IPS-18a (cell line): ENCODE results near the gene SFMBT1.

ENCODE experiments used
- H3K27ac ChIP-seq: one replicate; pipeline ENCODE4 v1.5.1; 2013; ENCODE audit warnings: low read length
- H3K27me3 ChIP-seq: one replicate; pipeline ENCODE4 v1.6.1; 2013; ENCODE audit warnings: mild to moderate bottlenecking, low read length; ENCODE audit not compliant: control insufficient read depth, insufficient read depth
- H3K36me3 ChIP-seq: one replicate; pipeline ENCODE4 v1.6.1; 2013; ENCODE audit warnings: low read depth, low read length; ENCODE audit not compliant: control insufficient read depth
- H3K4me1 ChIP-seq: one replicate; pipeline ENCODE4 v1.6.1; 2013; ENCODE audit warnings: low read depth, low read length; ENCODE audit not compliant: control insufficient read depth
- H3K4me3 ChIP-seq: one replicate; pipeline ENCODE4 v1.5.1; 2013; ENCODE audit warnings: low read length
- H3K9ac ChIP-seq: one replicate; pipeline ENCODE4 v1.6.1; 2013; ENCODE audit warnings: mild to moderate bottlenecking, low read length, moderate library complexity
- H3K9me3 ChIP-seq: one replicate; pipeline ENCODE4 v1.6.1; 2013; ENCODE audit warnings: low read depth, low read length; ENCODE audit not compliant: control insufficient read depth

SFMBT1 gene

GRCh38 chr3:52889901-52890300 lies 156.0 kb downstream of the SFMBT1 start:
- no peak overlapping the region for H3K9ac ChIP-seq
- H3K9me3 ChIP-seq = no peaks in the 10 kb centered on the region
- H3K4me1 ChIP-seq = no peaks in the 10 kb centered on the region
- no peaks in the 10 kb centered on the region for H3K36me3 ChIP-seq
- H3K27ac ChIP-seq = no peak overlapping the region
- no peaks in the 10 kb centered on the region for H3K27me3 ChIP-seq
- no peak overlapping the region for H3K4me3 ChIP-seq

DNA sequence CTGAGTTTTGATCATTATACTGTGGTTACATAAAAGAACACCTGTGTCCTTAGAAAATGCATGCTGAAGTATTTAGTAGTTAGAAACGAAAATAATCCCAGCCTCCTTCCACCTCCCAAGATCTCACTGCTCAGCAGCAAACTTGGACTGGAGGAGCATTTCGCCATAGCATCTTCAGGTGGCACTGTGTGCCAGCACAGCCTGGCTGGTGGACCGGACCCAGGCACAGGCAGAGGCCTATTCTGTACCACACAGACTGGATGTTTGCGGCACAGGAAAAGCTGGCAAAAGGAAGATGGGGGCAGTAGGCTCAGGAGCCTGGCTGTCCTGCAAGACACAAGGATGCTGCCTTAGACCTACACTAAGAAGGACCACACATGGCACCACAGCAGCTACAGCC lies 158.7 kb downstream of the SFMBT1 start:
- no peak overlapping the region for H3K27ac ChIP-seq

GRCh38 chr3:52886049-52886730 lies 159.7 kb downstream of the SFMBT1 start:
- Histone ChIP-seq H3K9ac (no peak overlapping the region), H3K4me1 (no peaks in the 10 kb centered on the region), H3K27me3 (no peaks in the 10 kb centered on the region), H3K27ac (no peak overlapping the region), H3K36me3 (no peaks in the 10 kb centered on the region), H3K4me3 (no peak overlapping the region), H3K9me3 (no peaks in the 10 kb centered on the region)

More for the DNA sequence above, 158.7 kb downstream of the SFMBT1 start:
- no peak overlapping the region for H3K4me3 ChIP-seq
- H3K36me3 ChIP-seq = no peaks in the 10 kb centered on the region
- H3K4me1 ChIP-seq = no peaks in the 10 kb centered on the region
- H3K27me3 ChIP-seq = no peaks in the 10 kb centered on the region
- H3K9ac ChIP-seq = no peak overlapping the region
- H3K9me3 ChIP-seq = no peaks in the 10 kb centered on the region

DNA sequence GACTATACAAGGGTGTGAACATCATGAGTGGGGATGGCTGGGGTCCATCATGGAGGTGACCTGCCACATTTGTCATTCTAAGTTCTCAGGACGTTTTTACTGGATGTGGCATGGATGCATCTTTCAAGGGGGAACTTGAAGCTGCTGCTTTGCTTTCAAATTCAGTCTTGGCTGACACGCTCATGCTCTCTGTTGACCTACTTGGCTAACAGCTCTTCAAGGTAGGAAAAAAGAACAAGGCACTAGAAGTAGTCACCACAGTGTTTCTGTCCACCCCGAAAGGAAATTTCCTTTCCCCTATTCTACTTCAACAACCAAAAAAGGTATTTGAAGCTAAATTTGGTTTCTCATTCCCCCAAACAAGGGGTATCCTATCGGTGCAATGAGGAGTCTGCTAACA lies 163.5 kb downstream of the SFMBT1 start:
- Histone ChIP-seq H3K4me3 (no peak overlapping the region), H3K27ac (no peak overlapping the region), H3K9ac (no peak overlapping the region), H3K36me3 (no peaks in the 10 kb centered on the region), H3K9me3 (no peaks in the 10 kb centered on the region), H3K4me1 (no peaks in the 10 kb centered on the region), H3K27me3 (no peaks in the 10 kb centered on the region)

DNA sequence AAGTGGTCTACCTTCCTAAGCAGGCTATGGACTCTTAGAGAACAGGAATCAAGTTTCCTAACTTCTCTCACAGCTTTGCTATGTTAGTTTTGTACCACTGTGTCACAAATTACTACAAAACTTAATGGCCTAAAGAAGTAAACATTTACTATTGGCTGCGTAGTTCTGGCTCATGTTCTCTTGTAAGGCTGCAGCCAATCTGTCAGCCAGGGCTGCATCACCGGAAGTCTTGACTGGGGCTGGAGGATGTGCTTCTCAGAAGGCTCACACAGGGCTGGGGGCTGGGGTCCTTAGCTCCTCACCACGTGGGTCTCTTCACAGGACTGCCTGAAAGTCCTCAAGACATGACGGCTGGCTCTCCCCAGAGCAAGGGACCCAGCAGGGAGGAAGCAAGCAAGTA lies 164.0 kb downstream of the SFMBT1 start:
- H3K9me3 ChIP-seq = no peaks in the 10 kb centered on the region
- H3K9ac ChIP-seq = no peak overlapping the region
- H3K36me3 ChIP-seq = no peaks in the 10 kb centered on the region
- no peak overlapping the region for H3K4me3 ChIP-seq
- no peaks in the 10 kb centered on the region for H3K4me1 ChIP-seq
- H3K27me3 ChIP-seq = no peaks in the 10 kb centered on the region
- H3K27ac ChIP-seq = no peak overlapping the region

GRCh38 chr3:52880474-52880873 lies 165.4 kb downstream of the SFMBT1 start:
- Histone ChIP-seq H3K36me3 (no peaks in the 10 kb centered on the region), H3K4me1 (peaks cover 4% of the 10 kb centered on the region), H3K27ac (no peak overlapping the region), H3K9ac (no peak overlapping the region), H3K9me3 (no peaks in the 10 kb centered on the region), H3K27me3 (no peaks in the 10 kb centered on the region), H3K4me3 (no peak overlapping the region)

DNA sequence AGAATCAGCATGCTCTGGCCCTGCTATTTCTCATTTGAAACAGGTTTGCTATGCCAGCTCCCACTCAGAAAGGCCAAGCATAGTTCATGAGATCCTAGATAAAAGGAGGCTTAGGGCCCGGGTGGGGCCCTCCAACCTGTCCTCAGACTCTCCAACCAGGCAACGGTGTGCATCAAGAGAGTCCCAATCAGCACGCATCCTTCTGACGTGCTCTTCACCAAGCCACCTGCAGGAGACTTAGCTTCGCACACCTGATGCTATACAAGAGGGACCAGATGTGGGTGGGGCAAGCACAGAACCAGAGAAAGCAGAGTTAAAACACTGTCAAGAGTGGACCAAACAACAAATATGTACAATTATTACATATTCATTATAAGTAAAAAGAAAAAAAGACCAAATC lies 165.8 kb downstream of the SFMBT1 start:
- Histone ChIP-seq H3K27me3 (no peaks in the 10 kb centered on the region), H3K27ac (no peak overlapping the region)

GRCh38 chr3:52879581-52879980 lies 166.3 kb downstream of the SFMBT1 start:
- Histone ChIP-seq H3K9ac (no peak overlapping the region), H3K27ac (no peak overlapping the region), H3K4me3 (no peak overlapping the region), H3K27me3 (no peaks in the 10 kb centered on the region), H3K4me1 (peaks cover 6% of the 10 kb centered on the region), H3K36me3 (no peaks in the 10 kb centered on the region), H3K9me3 (no peaks in the 10 kb centered on the region)

More for the DNA sequence above, 165.8 kb downstream of the SFMBT1 start:
- Histone ChIP-seq H3K4me1 (peaks cover 6% of the 10 kb centered on the region), H3K4me3 (no peak overlapping the region), H3K9me3 (no peaks in the 10 kb centered on the region), H3K9ac (no peak overlapping the region), H3K36me3 (no peaks in the 10 kb centered on the region)

GRCh38 chr3:52879090-52879489 lies 166.8 kb downstream of the SFMBT1 start:
- Histone ChIP-seq H3K27me3 (no peaks in the 10 kb centered on the region), H3K9me3 (no peaks in the 10 kb centered on the region), H3K27ac (no peak overlapping the region), H3K36me3 (no peaks in the 10 kb centered on the region), H3K4me3 (no peak overlapping the region), H3K9ac (no peak overlapping the region), H3K4me1 (peaks cover 6% of the 10 kb centered on the region)

DNA sequence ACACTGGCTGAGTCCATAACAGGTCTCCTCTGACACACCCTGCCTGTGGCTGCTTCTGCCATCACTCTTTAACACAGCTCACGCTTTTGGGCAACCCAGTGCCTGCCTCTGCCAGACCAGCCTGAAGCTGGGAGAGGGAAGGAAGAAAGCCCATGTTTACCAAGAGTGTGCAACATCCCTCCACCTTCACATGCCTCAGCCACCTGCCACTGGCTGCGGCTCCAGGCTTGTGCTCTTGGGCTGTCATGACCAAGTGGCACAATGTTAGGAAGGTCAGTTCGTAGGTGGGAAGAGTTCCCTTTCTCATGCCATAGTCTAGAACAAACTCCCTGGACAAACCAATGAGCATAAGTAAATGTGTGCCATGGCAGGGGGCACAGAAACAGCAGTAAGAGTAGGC lies 168.8 kb downstream of the SFMBT1 start:
- H3K4me1 ChIP-seq = peaks cover 6% of the 10 kb centered on the region

DNA sequence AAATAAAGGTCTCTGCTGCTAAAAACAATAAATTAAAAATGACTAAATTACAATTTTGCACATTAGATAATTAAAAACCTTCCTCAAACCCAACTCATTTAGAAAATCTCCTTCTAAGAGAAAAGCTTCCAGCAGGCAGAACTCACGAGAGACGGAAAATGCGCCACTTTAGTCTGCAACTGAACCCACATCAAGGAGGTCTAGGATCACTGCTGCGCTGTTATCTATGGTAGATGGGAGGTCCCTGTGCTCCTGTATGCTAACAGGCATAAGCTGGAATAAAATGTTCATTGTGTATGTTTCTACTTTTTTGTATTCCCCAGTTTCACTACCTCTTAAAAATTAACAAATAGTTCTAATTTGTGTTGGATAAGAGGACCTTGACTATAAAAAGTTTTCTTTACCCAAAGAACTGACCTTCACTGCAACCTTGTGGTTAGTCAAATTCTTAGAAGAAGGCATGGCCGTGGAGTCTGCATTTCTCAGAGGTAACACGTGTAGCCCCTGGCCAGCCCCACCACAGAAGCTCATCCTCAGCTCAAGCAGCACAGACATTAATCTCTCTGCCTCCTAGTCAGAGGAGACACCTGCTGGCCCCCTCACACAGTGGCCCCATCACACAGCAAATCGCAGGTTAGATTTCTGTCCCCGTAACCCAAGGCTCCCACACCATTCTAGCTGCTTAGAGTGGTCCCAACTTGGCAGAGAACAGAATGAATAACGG lies 170.8 kb downstream of the SFMBT1 start:
- Histone ChIP-seq H3K27me3 (no peaks in the 10 kb centered on the region), H3K9ac (no peak overlapping the region), H3K4me1 (peaks cover 6% of the 10 kb centered on the region), H3K27ac (no peak overlapping the region), H3K9me3 (no peaks in the 10 kb centered on the region), H3K36me3 (no peaks in the 10 kb centered on the region), H3K4me3 (no peak overlapping the region)

More for the DNA sequence above, 168.8 kb downstream of the SFMBT1 start:
- no peaks in the 10 kb centered on the region for H3K9me3 ChIP-seq
- H3K27me3 ChIP-seq = no peaks in the 10 kb centered on the region
- no peak overlapping the region for H3K9ac ChIP-seq
- no peak overlapping the region for H3K4me3 ChIP-seq
- H3K36me3 ChIP-seq = no peaks in the 10 kb centered on the region
- no peak overlapping the region for H3K27ac ChIP-seq
